Skeletal muscle tissue (tissue), 4 donors: ENCODE measurements around the gene EDA. TPM values are rescaled to one million over a fixed set of nuclear protein-coding genes. Genes with fewer than 3 reads are reported as not detected.

Experiments used
- H3K27ac ChIP-seq: one replicate; pipeline ENCODE4 v1.7.0; 2013; ENCODE audit warnings: mild to moderate bottlenecking, low read depth, low read length, inconsistent platforms
- H3K27me3 ChIP-seq, 3 donors: one replicate each; pipeline ENCODE4 v1.7.0; 2013; ENCODE audit warnings: low read length in 3 of 3; ENCODE audit not compliant: control insufficient read depth in 3 of 3, insufficient read depth in 3 of 3
- H3K36me3 ChIP-seq, 3 donors: one replicate each; pipeline ENCODE4 v1.7.0; 2013; ENCODE audit warnings: low read length in 3 of 3; ENCODE audit not compliant: control insufficient read depth in 3 of 3, insufficient read depth in 3 of 3
- H3K4me1 ChIP-seq, 3 donors: one replicate each; pipeline ENCODE4 v1.7.0; 2013; ENCODE audit warnings: low read length in 3 of 3, mild to moderate bottlenecking in 3 of 3; ENCODE audit not compliant: control insufficient read depth in 3 of 3, insufficient read depth in 3 of 3
- H3K4me3 ChIP-seq, 3 donors: one replicate each; pipeline ENCODE4 v1.7.0; 2013; ENCODE audit warnings: low read length in 3 of 3
- H3K9ac ChIP-seq, 3 donors: one replicate each; pipeline ENCODE4 v1.7.0; 2013; ENCODE audit warnings: low read length in 3 of 3, mild to moderate bottlenecking in 3 of 3, moderate library complexity in 2 of 3, low read depth in 1 of 3
- H3K9me3 ChIP-seq, 3 donors: one replicate each; pipeline ENCODE4 v1.7.0; 2013; ENCODE audit warnings: low read length in 3 of 3; ENCODE audit not compliant: control insufficient read depth in 3 of 3
- total RNA-seq: library from RNA; depleted of rRNA; stranded (reverse); fragments of >200 nt; gene quantifications from one replicate; pipeline ENCODE4 v1.2.3, GENCODE V29; 2014
- donor health status: Osteomylitis.

Gene EDA
- total RNA-seq, 1 donor from 2014 or later: 11.0 TPM

DNA sequence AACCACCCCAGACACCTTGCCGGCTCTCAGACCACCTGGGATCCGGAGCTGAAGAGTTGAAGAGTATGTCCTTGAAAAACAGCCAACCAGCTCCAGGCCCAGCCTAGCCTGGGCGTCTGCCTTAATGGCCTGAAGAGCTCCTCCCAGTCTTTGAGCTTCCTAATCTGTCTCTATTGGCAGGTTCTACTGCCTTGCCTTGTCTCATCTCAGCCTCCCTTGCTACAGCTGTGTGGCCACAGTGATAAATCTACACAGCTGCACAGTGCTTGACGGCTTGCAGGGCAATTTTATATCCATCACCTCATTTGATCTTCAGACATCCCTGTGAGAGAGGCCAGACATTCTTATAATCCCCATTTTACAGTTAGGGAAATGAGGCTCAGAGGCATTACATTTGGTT, 413.9 kb downstream of the EDA start:
- Histone ChIP-seq H3K9ac (no peak overlapping the region), H3K4me1 (peaks cover 0 to 6% (median 0%) of the 10 kb centered on the region in 3 donors), H3K9me3 (no peaks in the 10 kb centered on the region), H3K36me3 (no peaks in the 10 kb centered on the region), H3K27ac (no peak overlapping the region), H3K27me3 (peaks cover 0 to 20% (median 0%) of the 10 kb centered on the region in 3 donors), H3K4me3 (no peak overlapping the region)

GRCh38 chrX:70030301-70030767, 414.4 kb downstream of the EDA start:
- Histone ChIP-seq H3K27ac (no peak overlapping the region), H3K9me3 (no peaks in the 10 kb centered on the region), H3K27me3 (peaks cover 0 to 20% (median 0%) of the 10 kb centered on the region in 3 donors), H3K4me1 (peaks cover 0 to 6% (median 0%) of the 10 kb centered on the region in 3 donors), H3K36me3 (no peaks in the 10 kb centered on the region), H3K9ac (no peak overlapping the region), H3K4me3 (no peak overlapping the region)

GRCh38 chrX:70032792-70033191, 416.9 kb downstream of the EDA start:
- no peak overlapping the region for H3K4me3 ChIP-seq
- peaks cover 0 to 20% (median 0%) of the 10 kb centered on the region in 3 donors for H3K27me3 ChIP-seq
- no peak overlapping the region for H3K27ac ChIP-seq
- H3K9ac ChIP-seq: no peak overlapping the region
- H3K36me3 ChIP-seq: no peaks in the 10 kb centered on the region
- peaks cover 0 to 3% (median 0%) of the 10 kb centered on the region in 3 donors for H3K9me3 ChIP-seq
- peaks cover 0 to 6% (median 0%) of the 10 kb centered on the region in 3 donors for H3K4me1 ChIP-seq

- Histone ChIP-seq H3K9ac (no peak overlapping the region), H3K9me3 (peaks cover 0 to 3% (median 0%) of the 10 kb centered on the region in 3 donors), H3K36me3 (no peaks in the 10 kb centered on the region), H3K27me3 (peaks cover 0 to 20% (median 0%) of the 10 kb centered on the region in 3 donors), H3K4me3 (no peak overlapping the region), H3K4me1 (peaks cover 0 to 6% (median 0%) of the 10 kb centered on the region in 3 donors), H3K27ac (no peak overlapping the region)
Measured at GRCh38 chrX:70033348-70034051, 417.6 kb downstream of the EDA start.

GRCh38 chrX:70034646-70035045, 418.7 kb downstream of the EDA start:
- Histone ChIP-seq H3K36me3 (no peaks in the 10 kb centered on the region), H3K9me3 (peaks cover 0 to 3% (median 0%) of the 10 kb centered on the region in 3 donors), H3K4me1 (peaks cover 0 to 3% (median 0%) of the 10 kb centered on the region in 3 donors), H3K9ac (no peak overlapping the region), H3K27ac (no peak overlapping the region), H3K4me3 (no peak overlapping the region), H3K27me3 (peaks cover 0 to 18% (median 0%) of the 10 kb centered on the region in 3 donors)

GRCh38 chrX:70038515-70038914, 422.6 kb downstream of the EDA start:
- no peak overlapping the region for H3K9ac ChIP-seq
- no peaks in the 10 kb centered on the region for H3K4me1 ChIP-seq
- peaks cover 0 to 4% (median 0%) of the 10 kb centered on the region in 3 donors for H3K27me3 ChIP-seq
- no peak overlapping the region for H3K4me3 ChIP-seq
- peaks cover 0 to 3% (median 0%) of the 10 kb centered on the region in 3 donors for H3K9me3 ChIP-seq
- H3K27ac ChIP-seq: no peak overlapping the region
- no peaks in the 10 kb centered on the region for H3K36me3 ChIP-seq

- no peak overlapping the region for H3K27ac ChIP-seq
- H3K9ac ChIP-seq: no peak overlapping the region
- no peaks in the 10 kb centered on the region for H3K36me3 ChIP-seq
- peaks cover 0 to 3% (median 0%) of the 10 kb centered on the region in 3 donors for H3K9me3 ChIP-seq
- no peak overlapping the region for H3K4me3 ChIP-seq
- peaks cover 0 to 4% (median 0%) of the 10 kb centered on the region in 3 donors for H3K27me3 ChIP-seq
- no peaks in the 10 kb centered on the region for H3K4me1 ChIP-seq
Measured at GRCh38 chrX:70038951-70039350, 423.0 kb downstream of the EDA start.

GRCh38 chrX:70039758-70040157, 423.8 kb downstream of the EDA start:
- no peak overlapping the region for H3K27ac ChIP-seq
- H3K9ac ChIP-seq: no peak overlapping the region
- peaks cover 0 to 3% (median 0%) of the 10 kb centered on the region in 3 donors for H3K9me3 ChIP-seq
- H3K4me1 ChIP-seq: no peaks in the 10 kb centered on the region
- H3K36me3 ChIP-seq: no peaks in the 10 kb centered on the region
- no peak overlapping the region for H3K4me3 ChIP-seq
- peaks cover 0 to 3% (median 0%) of the 10 kb centered on the region in 3 donors for H3K27me3 ChIP-seq

DNA sequence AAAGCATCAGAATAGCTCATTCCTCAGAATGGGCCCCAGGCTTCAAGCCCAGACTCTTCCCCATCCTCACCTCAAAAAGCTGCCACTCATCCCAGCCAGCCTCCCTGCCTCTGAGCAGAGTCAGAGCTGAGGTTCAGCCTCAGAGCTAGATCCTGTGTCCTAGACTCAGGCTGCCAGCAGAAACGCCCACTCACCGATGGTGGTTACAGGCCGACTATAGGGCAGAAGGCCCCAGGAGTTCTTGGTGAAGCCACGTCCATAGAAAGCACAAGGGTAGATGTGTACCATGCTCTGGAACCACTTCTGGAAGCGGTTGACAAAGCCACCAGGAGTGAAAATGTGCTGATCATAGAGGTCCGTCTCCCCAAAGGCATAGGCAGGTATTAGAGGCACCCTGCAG, 426.1 kb downstream of the EDA start:
- no peak overlapping the region for H3K9ac ChIP-seq
- H3K27me3 ChIP-seq: peaks cover 0 to 3% (median 0%) of the 10 kb centered on the region in 3 donors
- H3K36me3 ChIP-seq: no peaks in the 10 kb centered on the region
- H3K4me3 ChIP-seq: no peak overlapping the region
- H3K4me1 ChIP-seq: no peaks in the 10 kb centered on the region
- H3K27ac ChIP-seq: no peak overlapping the region
- no peaks in the 10 kb centered on the region for H3K9me3 ChIP-seq
